HG02852 (cell line): ENCODE measurements around the gene CDKL4.
"Not testable (repeated sequence)": the region's sequence is repeated elsewhere in the genome, so short reads cannot be mapped to it uniquely, and the experiment has no call there.

ENCODE experiments used
- ATAC-seq: cut with Tn5 transposase; IDR thresholded peaks from one replicate; pipeline ENCODE4 v1.9.1; 2021; ENCODE audit warnings: mild to moderate bottlenecking, moderate library complexity; ENCODE audit not compliant: unreplicated experiment

The CDKL4 gene

DNA sequence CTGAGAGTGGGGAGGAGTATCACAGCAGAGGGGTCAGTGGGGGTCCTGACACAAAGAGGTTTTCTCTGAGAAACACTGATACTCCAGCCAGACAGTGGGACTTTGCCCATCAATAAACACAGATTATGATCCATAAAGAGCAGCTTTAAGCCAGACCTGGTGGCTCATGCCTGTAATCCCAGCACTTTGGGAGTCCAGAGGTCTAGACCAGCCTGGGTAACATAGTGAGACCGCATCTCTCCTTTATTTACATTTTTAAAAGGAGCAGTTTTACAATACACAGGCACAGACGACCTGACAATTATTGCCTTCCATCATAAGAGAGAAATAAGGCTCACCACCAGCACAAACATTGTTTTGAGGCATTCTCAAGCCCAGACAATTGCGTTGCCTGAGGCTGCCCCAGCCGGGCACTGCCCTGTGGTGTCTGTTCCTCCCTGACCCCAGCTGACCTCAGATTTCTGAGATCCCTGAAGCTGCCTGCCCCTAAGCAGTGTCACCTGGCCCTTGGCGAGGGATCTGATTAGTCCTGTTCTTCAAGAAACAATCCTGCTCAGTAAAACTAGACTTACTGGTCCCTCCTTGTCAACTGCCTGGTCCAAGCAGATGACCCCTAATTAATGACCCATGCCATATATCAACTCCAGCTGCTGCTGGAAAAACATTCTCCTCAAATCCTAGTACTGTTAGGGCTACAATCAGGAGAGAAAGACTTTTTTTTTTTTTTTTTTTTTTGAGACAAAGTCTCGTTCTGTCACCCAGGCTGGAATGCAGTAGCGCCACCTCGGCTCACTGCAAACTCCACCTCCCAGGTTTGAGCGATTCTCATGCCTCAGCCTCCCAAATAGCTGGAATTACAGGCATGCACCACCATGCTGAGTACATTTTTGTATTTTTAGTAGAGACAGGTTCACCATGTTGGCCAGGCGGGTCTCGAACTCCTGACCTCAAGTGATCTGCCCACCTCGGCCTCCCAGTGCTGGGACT lies 63.5 kb downstream of the CDKL4 start:
- no peak for ATAC-seq

DNA sequence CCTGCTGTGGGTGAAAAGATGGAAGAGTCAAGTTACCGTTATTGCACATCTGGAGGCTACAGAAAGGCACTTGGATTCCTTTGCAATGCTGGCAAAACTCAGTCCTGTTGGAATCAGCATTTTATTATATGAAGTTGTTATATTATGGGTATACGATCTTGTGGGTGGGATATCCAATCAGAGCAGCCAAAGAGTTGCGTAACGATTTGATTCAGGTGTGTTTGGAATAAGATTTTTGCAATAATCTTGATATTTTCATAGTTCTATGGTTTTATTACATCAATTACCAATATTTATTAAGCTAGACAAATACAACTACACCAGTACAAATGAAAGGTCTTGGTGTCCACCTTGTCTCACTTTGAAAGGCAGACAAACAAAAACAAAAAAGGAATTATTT lies 65.0 kb downstream of the CDKL4 start:
- no peak for ATAC-seq

DNA sequence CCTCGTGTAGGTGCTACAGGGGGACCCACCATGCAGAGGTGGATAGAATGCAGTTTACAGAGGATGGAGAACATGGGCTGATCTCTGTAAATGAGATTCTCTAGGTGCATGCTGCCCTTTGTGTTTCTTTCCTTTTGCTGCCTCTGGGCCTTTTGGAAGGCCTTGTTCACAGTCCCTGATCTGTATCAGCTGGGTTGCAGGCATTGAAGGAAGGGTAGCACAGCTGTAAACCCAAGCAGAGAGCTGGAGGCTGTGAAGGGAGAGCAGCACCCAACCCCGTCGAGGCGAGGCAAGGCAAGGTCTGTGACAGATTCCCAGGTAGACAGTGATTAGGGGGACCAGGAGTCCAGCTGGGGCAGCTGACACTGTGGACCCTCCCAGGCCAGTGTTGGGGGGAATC lies 66.8 kb downstream of the CDKL4 start:
- no peak for ATAC-seq

DNA sequence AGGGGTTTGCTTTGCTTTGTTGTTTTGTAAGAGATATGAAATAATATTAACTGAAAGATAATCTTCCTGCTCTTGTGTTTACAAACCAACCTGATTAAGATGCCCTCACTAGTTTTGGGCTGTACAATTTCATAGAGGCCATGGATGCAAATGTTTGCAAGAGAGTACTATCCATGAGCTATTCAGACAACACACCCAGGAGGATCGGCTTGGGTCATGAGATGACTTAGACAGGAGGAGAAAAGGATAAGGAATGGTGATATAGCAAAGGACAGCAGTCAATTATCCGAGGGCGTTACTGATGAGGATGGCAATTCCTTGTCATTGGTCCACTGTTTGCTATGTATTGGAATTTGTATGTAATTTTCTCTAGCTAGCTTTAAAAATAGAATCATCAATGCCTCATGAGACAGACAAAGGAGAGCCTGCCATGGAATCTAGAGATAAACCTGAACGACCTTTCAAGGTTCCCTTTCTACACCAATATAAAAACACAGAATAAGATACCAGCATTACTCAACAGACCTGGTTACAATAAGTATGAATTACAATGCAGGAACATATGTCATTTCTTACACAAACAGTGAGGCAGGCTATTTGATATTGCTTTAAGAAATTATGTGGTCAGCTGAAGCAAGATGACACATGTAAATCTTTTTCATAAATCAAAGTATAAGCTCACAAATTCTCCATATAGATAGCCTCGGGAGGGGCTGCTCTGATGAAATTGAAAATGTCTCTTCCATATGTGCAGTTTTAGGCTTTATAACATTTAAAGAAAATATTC lies 68.6 kb downstream of the CDKL4 start:
- no peak for ATAC-seq

DNA sequence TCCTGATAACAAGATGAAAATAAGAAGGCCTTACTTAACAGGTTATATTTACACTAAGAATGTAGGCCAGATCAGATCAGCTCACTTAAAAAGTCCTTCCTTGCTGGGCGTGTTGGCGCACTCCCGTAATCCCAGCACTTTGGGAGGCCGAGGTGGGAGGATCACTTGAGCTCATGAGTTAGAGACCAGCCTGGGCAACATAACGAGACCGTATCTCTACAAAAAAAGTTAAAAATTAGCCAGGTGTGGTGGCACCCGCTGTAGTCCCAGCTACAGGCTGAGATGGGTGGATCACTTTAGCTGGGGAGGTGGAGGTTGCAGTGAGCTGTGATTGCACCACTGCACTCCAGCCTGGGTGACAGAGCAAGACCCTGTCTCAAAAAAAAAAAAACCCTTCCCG lies 69.7 kb downstream of the CDKL4 start:
- no peak for ATAC-seq

DNA sequence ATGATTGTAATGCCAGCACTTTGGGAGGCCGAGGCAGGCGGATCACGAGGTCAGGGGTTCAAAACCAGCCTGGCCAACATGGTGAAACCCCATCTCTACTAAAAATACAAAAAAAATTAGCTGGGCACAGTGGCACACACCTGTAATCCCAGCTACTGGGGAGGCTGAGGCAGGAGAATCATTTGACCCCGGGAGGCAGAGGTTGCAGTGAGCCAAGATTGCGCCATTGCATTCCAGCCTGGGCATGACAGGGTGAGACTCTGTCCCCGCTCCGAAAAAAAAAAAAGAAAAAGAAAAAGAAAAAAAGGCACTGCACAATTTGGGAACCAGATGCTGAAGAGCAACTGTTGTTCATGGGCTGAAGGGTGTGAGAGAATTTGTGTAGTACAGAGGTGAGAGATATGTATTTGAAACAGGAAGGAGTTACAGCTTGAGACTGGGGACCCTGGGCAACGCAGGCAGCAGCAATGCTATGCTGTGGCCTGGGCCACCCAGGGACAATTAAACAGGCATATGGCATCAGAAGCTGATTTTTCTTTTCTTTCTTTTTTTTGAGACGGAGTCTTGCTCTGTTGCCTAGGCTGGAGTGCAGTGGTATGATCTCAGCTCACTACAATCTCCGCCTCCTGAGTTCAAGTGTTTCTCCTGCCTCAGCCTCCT lies 71.6 kb downstream of the CDKL4 start:
- ATAC-seq = not testable (repeated sequence)

DNA sequence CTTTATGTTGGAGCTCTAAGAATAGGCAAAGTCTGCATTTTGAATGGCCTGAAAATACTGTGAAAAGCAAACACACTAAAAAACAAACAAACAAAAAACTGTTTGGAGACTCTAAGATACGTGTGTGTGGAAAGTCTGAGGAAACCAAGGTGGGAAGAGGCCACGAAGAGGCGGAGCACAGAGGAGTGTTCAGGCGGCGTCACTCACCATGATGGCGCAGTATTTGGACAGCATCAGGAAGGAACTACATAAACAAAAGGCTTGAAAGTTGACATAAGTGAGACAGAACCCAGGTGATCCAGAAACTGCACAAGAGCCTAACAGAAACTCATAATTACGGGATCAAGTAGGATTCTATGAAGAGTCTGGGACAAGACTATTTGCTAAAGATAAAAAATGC lies 72.1 kb downstream of the CDKL4 start:
- ATAC-seq = no peak

DNA sequence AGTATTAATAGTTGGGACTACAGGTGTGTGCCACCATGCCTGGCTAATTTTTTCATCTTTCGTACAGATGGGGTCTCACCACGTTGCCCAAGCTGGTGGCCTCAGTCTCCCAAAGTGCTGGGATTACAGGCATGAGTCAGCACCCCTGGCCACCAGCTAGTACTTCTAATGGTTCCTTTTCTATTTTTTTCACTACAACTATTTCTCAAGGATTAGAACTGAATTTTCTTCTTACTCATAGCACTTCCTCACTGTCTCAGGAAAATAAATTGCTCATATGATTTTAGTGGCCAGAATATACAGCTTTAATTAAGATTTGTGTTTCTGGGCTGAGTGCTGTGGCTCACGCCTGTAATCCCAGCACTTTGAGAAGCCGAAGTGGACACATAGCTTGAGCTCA lies 79.7 kb downstream of the CDKL4 start:
- no peak for ATAC-seq

DNA sequence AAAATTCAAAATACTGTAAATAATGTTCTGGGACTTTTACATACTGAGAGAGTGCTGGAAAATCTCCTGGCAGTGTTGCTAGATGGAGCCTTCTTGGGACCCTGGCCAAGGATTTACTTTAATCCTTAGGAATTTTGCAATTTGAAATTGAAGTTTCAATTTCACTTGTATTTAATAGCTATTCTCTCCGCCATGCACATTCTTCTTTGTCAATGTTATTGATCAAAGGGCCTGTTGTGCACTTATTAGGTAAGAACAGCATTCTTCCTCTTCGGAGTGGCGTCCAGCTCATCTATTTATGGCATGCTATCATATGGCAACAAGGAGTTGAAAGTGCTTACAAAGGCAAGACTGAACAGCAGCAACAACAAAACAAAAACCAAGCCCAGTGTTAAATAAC lies 82.8 kb downstream of the CDKL4 start:
- no peak for ATAC-seq

DNA sequence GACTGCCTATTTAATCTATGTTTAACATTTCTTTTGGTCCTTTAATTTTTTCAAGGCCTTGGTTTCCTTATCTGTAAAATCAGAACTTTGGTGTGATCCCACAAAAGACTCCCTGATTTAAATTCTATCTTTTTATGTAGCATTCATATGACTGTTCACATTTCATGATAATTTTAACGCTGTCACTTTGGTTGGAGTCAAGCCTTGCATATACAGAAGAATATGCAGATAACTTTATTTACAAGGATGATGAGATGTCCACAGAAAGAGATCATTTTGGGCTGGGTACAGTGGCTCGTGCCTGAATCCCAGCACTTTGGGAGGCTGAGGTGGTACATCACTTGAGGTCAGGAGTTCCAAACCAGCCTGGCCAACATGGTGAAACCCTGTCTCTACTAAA lies 84.5 kb downstream of the CDKL4 start:
- ATAC-seq = no peak

DNA sequence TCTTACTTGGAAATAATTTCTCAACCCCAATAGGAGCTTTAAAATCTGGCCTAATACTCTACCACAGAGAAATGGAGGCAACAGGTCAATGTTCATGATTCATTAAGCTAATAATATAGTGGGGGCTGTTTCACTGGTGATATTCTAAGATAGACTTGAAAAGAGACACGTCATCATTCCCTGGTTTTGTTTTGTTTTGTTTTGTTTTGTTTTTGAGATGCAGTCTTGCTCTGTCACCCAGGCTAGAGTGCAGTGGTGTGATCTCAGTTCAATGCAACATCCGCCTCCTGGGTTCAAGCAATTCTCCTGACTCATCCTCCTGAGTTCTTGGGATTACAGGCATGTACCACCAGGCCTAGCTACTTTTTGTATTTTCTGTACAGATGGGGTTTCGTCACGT lies 85.4 kb downstream of the CDKL4 start:
- no peak for ATAC-seq

DNA sequence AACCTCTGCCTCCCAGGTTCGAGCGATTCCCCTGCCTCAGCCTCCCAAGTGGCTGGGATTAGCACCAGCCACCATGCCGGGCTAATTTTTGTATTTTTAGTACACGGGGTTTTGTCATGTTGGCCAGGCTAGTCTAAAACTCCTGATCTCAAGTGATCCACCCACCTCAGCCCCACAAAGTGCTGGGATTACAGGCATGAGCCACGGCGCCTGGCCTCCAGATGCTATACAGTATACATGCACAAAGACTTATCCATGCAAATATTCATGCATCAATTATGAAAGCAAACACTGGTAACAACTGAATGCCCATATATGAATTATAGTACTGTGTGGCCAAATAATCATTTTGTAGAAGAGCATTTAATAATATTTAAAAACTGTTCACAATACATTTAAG lies 86.9 kb downstream of the CDKL4 start:
- ATAC-seq = no peak

DNA sequence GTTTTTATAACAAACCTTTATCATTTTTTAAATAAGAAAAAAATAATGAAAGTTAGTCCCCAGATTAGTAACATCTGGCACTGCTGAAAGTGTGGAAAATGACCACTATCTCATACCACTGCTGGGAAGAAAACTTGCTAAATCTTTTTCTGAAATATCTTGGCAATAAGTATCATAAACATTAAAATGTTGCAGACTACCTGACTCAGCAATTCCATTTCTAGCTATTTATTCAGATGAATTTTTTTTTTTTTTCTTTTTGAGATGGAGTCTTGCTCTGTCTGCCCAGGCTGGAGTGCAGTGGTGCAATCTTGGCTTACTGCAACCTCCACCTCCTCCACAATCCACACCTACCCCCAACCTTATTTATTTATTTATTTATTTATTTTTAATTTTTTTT lies 87.7 kb downstream of the CDKL4 start:
- no peak for ATAC-seq

DNA sequence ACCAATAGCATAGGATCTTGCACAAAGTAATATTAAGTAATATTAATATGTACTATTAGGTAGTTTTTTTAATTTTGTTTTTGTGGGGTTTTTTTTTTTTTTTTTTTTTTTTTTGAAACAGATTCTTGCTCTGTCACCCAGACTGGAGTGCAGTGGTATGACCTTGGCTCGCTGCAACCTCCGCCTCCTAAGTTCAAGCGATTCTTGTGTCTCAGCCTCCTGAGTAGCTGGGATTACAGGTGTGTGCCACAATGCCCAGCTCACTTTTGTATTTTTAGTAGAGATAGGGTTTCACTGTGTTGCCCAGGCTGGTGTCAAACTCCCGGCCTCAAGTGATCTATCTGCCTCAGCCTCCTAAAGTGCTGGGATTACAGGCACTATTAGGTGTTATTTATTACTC lies 88.2 kb downstream of the CDKL4 start:
- ATAC-seq = not testable (repeated sequence)

DNA sequence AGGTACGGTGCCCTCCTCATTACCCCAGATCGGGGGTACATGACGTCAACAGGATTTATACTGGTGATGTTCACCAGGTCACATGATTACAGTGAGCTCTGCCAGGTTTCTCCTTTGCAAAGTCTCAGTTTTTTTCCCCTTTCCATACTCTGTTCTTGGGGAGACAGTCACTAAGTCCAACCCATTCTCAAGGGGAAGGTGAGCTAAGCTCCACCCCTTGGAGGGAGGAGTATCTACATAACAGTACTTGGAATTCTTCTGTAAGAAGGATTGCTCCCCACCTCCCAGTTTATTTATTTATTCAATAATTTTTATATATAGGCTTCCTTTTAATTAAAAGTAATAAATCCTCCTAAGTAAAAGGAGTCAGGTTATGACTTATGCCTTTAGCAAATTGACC lies 88.8 kb downstream of the CDKL4 start:
- ATAC-seq = no peak

DNA sequence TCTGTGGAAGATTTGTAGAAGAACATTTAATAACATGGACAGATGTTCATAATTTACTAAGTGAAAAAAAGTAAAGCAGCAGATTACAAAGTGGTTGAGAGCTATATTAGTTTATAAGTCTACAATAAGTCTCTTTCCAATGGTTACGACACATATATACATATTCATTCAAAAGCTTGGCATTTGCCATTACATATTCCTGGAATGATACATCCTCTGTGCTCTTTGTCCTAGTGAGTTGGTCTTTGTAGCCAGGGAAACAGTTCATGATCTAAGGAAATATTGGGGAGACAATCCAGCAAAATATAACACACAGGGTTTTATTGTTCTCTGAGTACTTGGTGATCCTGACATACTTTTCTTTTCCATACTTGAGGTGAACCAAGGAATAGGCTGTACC lies 90.5 kb downstream of the CDKL4 start:
- ATAC-seq = no peak

DNA sequence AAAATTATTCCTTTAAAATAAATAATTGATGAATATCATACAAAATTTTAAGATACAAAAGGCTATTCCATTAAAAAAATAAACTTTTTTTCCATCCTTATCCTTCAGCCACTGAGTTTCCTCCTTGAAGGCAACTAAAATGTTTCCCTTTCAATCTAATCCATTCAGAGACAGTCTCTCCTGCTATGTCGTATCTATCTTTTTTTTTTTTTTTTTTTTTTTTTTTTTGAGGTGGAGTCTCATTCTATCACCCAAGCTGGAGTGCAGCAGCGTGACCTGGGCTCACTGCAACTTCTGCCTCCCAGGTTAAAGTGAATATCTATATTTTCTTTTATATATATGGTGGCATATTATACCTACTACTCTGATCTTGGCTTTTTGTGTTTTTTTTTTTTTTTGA lies 91.3 kb downstream of the CDKL4 start:
- no peak for ATAC-seq

DNA sequence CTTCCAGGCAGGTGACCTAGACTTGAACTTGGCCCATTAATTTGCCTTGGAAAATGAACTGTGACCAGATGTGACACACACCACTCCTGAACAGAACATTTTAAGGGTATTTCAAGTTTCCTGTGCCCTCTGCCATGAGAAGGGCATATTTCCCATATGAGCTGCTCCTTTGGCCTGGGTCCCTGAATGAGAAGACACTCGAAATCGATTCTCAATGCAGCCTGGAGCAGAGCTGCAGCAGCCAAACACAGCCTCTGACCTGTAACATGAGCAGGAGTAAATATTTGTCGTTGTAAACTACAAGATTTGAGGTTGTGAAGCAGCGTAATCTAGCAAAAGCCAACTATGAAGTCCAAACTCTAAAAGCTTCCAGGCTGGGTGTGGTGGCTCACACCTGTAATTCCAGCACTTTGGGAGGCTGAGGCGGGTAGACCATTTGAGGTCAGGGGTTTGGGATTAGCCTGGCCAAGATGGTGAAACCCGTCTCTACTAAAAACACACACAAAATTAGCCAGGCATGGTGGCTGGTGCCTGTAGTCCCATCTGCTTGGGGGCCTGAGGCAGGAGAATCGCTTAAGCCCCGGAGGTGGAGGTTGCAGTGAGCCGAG lies 92.8 kb downstream of the CDKL4 start:
- ATAC-seq = no peak

DNA sequence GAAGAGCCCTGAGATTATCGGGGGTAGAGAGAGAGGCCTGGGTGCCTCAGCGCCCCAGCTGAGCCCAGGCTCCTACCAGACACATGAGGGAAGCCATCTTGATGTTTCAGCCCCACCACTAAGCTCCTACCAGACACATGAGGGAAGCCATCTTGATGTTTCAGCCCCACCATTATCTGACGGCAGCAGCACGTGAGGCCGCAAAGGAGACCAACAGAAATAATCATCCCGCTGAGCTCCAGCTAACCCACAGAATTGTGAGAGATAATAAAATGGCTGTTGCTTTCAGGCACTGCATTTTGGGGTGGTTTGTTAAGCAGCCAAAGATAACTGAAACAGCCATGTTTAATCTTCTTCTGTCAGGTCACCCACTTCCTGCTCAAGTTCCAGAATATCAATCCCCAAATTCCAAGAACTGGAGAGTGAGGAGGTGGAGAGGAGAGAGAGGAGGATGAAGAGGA lies 93.6 kb downstream of the CDKL4 start:
- no peak for ATAC-seq

DNA sequence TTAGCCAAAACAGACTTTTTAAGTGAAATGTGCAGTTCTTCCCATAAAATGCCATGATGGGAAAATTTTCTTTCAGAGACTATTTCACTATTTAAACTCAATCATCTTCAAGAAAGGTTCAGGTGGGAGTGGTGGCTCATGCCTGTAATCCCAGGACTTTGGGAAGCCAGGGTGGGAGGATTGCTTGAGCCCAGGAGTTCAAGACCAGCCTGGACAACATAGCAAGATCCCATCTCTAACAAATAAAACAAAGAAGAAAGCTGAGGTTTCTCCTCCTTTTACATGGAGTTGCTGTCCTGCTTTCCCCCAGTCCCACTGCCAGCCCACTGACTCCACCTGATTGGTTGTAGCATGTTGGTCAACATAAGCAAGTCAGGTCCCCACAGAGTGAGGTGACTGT lies 97.1 kb downstream of the CDKL4 start:
- no peak for ATAC-seq

DNA sequence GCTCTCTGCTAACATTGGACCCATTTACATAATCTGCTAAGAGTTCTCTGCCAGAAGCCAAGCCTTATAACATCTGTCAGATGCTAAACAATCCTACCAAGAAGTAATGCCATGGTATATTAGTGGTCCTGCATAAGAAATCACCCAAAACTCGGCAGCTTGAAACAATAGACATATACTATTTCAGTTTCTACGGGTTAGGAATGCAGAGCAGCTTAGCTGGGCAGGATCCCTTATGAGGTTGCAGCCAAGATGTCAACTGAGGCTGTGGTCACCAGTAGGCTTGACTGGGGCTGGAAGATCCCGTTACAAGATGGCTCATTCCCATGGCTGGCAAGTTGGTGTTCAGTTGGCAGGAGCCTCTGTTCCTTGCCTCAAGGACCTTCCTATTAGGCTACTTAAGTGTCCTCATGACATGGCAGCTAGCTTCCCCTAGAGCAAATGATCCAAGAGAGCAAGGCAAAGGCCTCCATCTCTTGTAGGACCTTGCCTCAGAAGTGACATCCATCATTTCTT lies 97.8 kb downstream of the CDKL4 start:
- no peak for ATAC-seq
